A549 (cell line): ENCODE data around the gene CYGB. TPM values are rescaled to one million over a fixed set of nuclear protein-coding genes. Genes with fewer than 3 reads are reported as not detected.
A peak's percentile ranks its signal among the peaks of the same experiment; 100 is the strongest.
"Not testable (repeated sequence)": the region's sequence is repeated elsewhere in the genome, so short reads cannot be mapped to it uniquely, and the experiment has no call there.

Source experiments
- ATAC-seq, 2 experiments: fragments of 200-7000 bp in 1 of 2; fragments of >200 bp in 1 of 2; cut with Nextera tagmentation in 1 of 2; cut with Tn5 transposase in 1 of 2; 3 replicates each; pipeline versions ENCODE4 v1.8.0 to v1.9.1; 2018 to 2020; ENCODE audit warnings: mild to moderate bottlenecking in 1 of 2, moderate library complexity in 1 of 2
- CTCF ChIA-PET: fragments of 300-600 bp; sonication (Branson Sonifier 250); formaldehyde crosslinking; extraction: SDS; loops from one replicate; lab custom pipeline; 2021; ENCODE audit warnings: antibody characterized with exemption, inconsistent platforms; lab: Yijun Ruan, JAX
- POLR2A ChIA-PET: fragments of 350-600 bp; formaldehyde crosslinking; extraction: SDS; loops from one replicate; lab custom pipeline; 2021; ENCODE audit warnings: antibody characterized with exemption, inconsistent platforms; lab: Yijun Ruan, JAX
- DNase-seq, 2 experiments: peaks; one replicate each; pipeline versions ENCODE4 v3.0.0 to v3.0.0-alpha.2; 2011 to 2016; ENCODE audit warnings: low read depth in 1 of 2, low spot score in 1 of 2
- FAIRE-seq: peaks from 2 replicates; lab custom pipeline; 2011; peaks lifted over from hg19 to GRCh38; lab: Jason Lieb, UNC
- H3K27ac ChIP-seq, 2 experiments: fragments of >200 bp; sonication (Bioruptor Twin); formaldehyde crosslinking; 3 replicates each; pipeline ENCODE4 v1.5.1; 2016 to 2017
- H3K4me1 ChIP-seq: fragments of >200 bp; sonication (Bioruptor Twin); formaldehyde crosslinking; 3 replicates; pipeline ENCODE4 v1.6.1; 2016
- H3K4me2 ChIP-seq: fragments of >200 bp; sonication (Bioruptor Twin); formaldehyde crosslinking; 3 replicates; pipeline ENCODE4 v1.6.1; 2016
- H3K4me3 ChIP-seq: fragments of >200 bp; sonication (Bioruptor Twin); formaldehyde crosslinking; 3 replicates; pipeline ENCODE4 v1.5.1; 2016
- H3K9me3 ChIP-seq: fragments of >200 bp; sonication (Bioruptor Twin); formaldehyde crosslinking; 3 replicates; pipeline ENCODE4 v1.6.1; 2016
- CHD4 ChIP-seq: fragments of 200-600 bp; sonication (generic); IDR thresholded peaks from 2 replicates; pipeline ENCODE4 v1.6.1; 2016; ENCODE audit warnings: antibody characterized with exemption, mild to moderate bottlenecking, borderline replicate concordance
- GATA3 ChIP-seq: IDR thresholded peaks from 2 replicates; pipeline ENCODE4 v1.6.1; 2012; ENCODE audit warnings: borderline replicate concordance
- HDAC2 ChIP-seq: fragments of 200-600 bp; sonication (generic); IDR thresholded peaks from 2 replicates; pipeline ENCODE4 v1.6.1; 2016
- MAFK ChIP-seq: fragments of 450-650 bp; IDR thresholded peaks from 2 replicates; pipeline ENCODE4 v1.6.1; 2014; ENCODE audit not compliant: partially characterized antibody
- MAZ ChIP-seq: fragments of 150-350 bp; IDR thresholded peaks from 2 replicates; pipeline ENCODE4 v1.6.1; 2014; ENCODE audit warnings: antibody characterized with exemption, low read depth, low read length, borderline replicate concordance
- RAD21 ChIP-seq, 2 experiments: fragments of >200 bp in 1 of 2; sonication (Bioruptor Twin) in 1 of 2; formaldehyde crosslinking in 1 of 2; IDR thresholded peaks in 1 of 2; conservative IDR thresholded peaks in 1 of 2; 2 replicates in 1 of 2; 3 replicates in 1 of 2; pipeline ENCODE4 v1.6.1; 2012 to 2018; ENCODE audit warnings: inconsistent platforms in 1 of 2
- SMC3 ChIP-seq: fragments of >200 bp; sonication (Bioruptor Twin); formaldehyde crosslinking; IDR thresholded peaks from 3 replicates; pipeline ENCODE4 v1.6.1; 2018; ENCODE audit warnings: inconsistent platforms
- ZFP36 ChIP-seq: fragments of 450-650 bp; IDR thresholded peaks from 2 replicates; pipeline ENCODE4 v1.6.1; 2014; ENCODE audit warnings: borderline replicate concordance; ENCODE audit not compliant: partially characterized antibody
- WGBS: methylation state at CpG from one replicate; pipeline ENCODE4 v1.1.6; 2017; ENCODE audit errors: missing lambda C conversion rate; 5-methylcytosine and 5-hydroxymethylcytosine counted together
- polyA plus RNA-seq, 4 experiments: library from polyadenylated mRNA; depleted of rRNA in 3 of 4; stranded (reverse); fragments of >200 nt; fragmentation: RNase III in 1 of 4; extraction: RNeasy Plus Mini Kit Qiagen cat#74134 plus additional on column Dnase treatment in 1 of 4; gene quantifications; 2 replicates in 3 of 4; 3 replicates in 1 of 4; pipeline ENCODE4 v1.2.3, GENCODE V29; 2011 to 2017
- TF ChIP-seq, protein P1 (sequence below): IDR thresholded peaks from 2 replicates; pipeline ENCODE4 v1.6.1; 2012
- TF ChIP-seq, protein P2 (sequence below): fragments of >200 bp; sonication (Bioruptor Twin); formaldehyde crosslinking; IDR thresholded peaks from 3 replicates; pipeline ENCODE4 v1.5.1; 2016

CYGB gene
- polyA plus RNA-seq, 2 of the 4 experiments (the other 2 are of a cell fraction) = 1.1 TPM

DNA sequence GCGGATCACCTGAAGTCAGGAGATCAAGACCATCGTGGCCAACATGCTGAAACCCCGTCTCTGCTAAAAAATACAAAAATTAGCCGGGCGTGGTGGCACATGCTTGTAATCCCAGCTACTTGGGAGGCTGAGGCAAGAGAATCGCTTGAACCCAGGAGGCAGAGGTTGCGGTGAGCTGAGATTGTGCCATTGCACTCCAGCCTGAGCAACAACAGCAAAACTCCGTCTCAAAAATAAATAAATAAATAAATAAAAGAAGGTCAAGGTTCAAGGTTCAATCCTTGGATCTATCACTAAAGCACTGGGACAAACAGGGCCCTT is 12.0 kb downstream of the CYGB start:
- H3K4me3 ChIP-seq, H3K9me3 ChIP-seq, POLR2A ChIA-PET, ATAC-seq, H3K4me2 ChIP-seq, DNase-seq, FAIRE-seq: not testable (repeated sequence)
- H3K4me1 ChIP-seq = peaks cover 33% of the 10 kb centered on the region
- WGBS = 88% methylated on average over 8 of the region's 8 CpGs
- CTCF ChIA-PET = interaction anchor here (1.0 to 64.5 kb wide), 9 partner anchors 13 to 193 kb away, joined by 3 to 1994 read pairs (median 185); partner anchors contain the start of genes AANAT, CYGB, JMJD6 and METTL23
- peak overlapping the region in 1 of 2 experiments; percentile 69; a peak in 1 of 6 replicates for H3K27ac ChIP-seq

DNA sequence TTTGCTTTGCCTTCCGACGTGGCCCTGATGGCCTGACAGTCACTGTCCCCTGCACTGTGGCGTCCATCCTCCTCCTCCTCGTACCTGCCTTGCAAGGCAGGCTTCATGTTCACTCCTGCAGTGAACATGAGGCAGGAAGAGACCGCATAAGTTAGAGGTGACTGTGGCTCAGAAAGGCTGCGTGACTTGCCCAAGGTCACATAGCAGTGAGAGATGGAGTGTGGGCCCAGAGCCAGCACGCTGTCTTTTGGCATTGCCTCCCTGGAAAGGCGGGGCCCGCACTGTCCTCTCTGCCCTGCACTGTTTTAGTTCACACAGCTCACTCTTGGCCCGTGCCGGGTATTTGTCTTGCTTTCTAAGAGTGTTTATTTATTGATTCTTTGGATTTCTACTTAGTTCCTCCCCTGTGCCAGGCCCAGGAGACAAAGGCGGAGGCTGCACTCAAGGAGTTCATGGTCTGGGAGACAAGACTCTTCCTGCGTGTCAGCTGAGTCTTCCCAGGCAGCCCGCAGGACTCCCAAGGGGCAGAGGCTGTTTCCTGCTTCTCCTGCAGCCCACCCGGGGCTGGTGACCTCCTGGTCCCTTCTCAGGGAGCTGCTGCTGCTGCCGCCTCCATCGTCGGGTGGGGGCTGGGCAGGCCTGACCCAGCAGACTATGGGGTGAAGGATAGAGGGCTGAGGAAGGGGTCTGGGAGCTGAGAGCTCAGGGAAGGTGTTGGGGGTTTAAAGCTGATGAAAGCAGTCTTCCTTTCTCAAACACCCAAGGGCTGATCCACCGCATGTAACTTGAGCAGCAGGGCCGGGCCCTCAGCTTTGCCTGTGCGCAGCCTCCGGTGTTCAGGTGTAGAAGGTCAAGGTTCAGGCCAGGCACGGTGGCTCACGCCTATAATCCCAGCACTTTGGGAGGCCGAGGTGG is 12.7 kb downstream of the CYGB start:
- H3K4me1 ChIP-seq = peaks cover 29% of the 10 kb centered on the region
- POLR2A ChIA-PET = no interaction called here
- TF ChIP-seq ZFP36 = peak; percentile 5
- TF ChIP-seq, protein P1, sequence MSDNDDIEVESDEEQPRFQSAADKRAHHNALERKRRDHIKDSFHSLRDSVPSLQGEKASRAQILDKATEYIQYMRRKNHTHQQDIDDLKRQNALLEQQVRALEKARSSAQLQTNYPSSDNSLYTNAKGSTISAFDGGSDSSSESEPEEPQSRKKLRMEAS = 0 out of 2 replicates have a peak, but pooled peaks have one; percentile 35
- TF ChIP-seq CHD4 = no peak
- TF ChIP-seq GATA3 = 0 out of 2 replicates have a peak, but pooled peaks have one; percentile 20
- H3K27ac ChIP-seq = peak overlapping the region; percentile 42 to 69; a peak in 4 of 6 replicates
- ATAC-seq (peak; percentile 51 to 62; a peak in 5 of 6 replicates), DNase-seq (peak in 1 of 2 experiments; percentile 61), FAIRE-seq (no peak)
- CTCF ChIA-PET = interaction anchor here (1.0 to 64.5 kb wide), 19 partner anchors 14 to 193 kb away, joined by 3 to 1994 read pairs (median 24); partner anchors contain the start of genes AANAT, CYGB, JMJD6 and METTL23
- 54% methylated on average over 25 of the region's 25 CpGs for WGBS
- no peak overlapping the region for H3K4me3 ChIP-seq
- H3K4me2 ChIP-seq = peak overlapping the region; percentile 27
- no peaks in the 10 kb centered on the region for H3K9me3 ChIP-seq

DNA sequence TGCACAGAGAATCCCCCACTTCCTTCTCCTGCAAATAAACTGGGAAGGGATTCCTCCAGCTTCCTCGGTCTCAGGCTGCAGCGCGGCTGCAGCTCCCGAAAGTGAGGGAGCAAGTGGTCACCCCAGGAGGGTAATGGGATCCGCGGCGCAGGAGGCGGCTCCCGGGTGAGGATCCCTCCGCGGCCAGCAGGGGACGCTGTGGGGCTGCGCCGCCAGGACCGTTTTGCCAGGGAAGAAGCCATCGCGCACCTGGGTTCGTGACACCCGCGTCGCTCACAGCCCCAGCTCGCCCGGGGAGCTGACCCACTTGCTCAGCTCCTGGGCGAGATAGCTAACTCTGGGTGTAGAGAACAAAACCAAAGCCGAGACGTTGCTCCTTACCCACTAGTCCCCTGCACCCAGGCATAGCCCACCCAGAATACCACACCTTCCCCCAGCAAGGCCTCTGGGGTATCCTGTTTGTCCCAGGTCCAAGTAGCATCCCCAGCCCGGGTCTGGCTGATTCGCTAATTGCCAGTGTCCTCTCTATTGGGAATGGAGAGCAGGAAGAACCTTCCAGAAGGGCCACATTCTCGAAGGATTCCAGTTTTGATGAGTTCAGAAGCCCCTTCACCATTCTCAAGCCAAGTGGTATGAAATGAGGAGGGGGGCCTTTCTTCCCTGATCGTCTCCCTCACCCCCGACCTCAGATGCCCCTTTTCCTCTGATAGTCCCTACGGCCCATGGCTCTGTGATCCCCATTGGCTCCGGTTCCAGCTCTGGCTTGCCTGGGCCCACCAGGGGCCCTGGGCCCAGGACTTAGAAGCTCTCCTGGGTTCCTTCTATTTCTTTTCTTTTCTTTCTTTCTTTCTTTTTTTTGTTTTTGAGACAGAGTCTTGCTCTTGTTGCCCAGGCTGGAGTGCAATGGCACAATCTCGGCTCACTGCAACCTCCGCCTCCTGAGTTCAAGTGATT is 14.1 kb downstream of the CYGB start:
- POLR2A ChIA-PET = no interaction called here
- Histone ChIP-seq H3K4me1 (peaks cover 20% of the 10 kb centered on the region), H3K9me3 (no peaks in the 10 kb centered on the region), H3K4me2 (peak overlapping the region; percentile 74)
- CTCF ChIA-PET = interaction anchor here (0.5 to 64.5 kb wide), 78 partner anchors 13 to 578 kb away, joined by 3 to 1994 read pairs (median 5); partner anchors contain the start of genes AANAT, CYGB, JMJD6 and METTL23
- TF ChIP-seq MAZ (0 out of 2 replicates have a peak, but pooled peaks have one; percentile 40), MAFK (no peak), SMC3 (peak; percentile 98), HDAC2 (no peak), RAD21 (conservative IDR thresholded peaks at IDR 0.05 in 1 of 2, IDR thresholded peaks at IDR 0.05 in 1 of 2) (peak; percentile 97 to 99)
- TF ChIP-seq, protein P2, sequence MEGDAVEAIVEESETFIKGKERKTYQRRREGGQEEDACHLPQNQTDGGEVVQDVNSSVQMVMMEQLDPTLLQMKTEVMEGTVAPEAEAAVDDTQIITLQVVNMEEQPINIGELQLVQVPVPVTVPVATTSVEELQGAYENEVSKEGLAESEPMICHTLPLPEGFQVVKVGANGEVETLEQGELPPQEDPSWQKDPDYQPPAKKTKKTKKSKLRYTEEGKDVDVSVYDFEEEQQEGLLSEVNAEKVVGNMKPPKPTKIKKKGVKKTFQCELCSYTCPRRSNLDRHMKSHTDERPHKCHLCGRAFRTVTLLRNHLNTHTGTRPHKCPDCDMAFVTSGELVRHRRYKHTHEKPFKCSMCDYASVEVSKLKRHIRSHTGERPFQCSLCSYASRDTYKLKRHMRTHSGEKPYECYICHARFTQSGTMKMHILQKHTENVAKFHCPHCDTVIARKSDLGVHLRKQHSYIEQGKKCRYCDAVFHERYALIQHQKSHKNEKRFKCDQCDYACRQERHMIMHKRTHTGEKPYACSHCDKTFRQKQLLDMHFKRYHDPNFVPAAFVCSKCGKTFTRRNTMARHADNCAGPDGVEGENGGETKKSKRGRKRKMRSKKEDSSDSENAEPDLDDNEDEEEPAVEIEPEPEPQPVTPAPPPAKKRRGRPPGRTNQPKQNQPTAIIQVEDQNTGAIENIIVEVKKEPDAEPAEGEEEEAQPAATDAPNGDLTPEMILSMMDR = peak; percentile 100
- TF ChIP-seq, protein P1 = peak; percentile 41; the same call in 1 of the 2 replicates
- TF ChIP-seq, all 56 proteins: peak for 5
- FAIRE-seq (no peak), DNase-seq (peak; percentile 75 to 93), ATAC-seq (peak; percentile 79 to 88)
- Histone ChIP-seq H3K27ac (peak overlapping the region in 1 of 2 experiments; percentile 47; a peak in 1 of 6 replicates), H3K4me3 (no peak overlapping the region)
- 16% methylated on average over 35 of the region's 35 CpGs for WGBS

DNA sequence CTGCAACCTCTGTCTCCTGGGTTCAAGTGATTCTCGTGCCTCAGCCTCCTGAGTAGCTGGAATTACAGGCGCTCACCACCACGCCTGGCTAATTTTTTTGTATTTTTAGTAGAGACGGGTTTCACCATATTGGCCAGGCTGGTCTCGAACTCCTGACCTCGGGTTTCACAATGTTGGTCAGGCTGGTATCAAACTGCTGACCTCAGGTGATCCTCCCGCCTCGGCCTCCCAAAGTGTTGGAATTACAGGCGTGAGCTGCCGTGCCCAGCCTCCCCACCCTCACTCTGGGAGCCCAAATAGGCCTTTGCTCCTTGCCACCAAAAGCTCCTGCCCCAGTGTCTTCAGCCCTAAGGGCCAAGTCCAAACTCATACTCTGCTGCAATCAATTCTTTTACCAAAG is 15.8 kb downstream of the CYGB start:
- ChIA-PET CTCF (interaction anchor here (0.8 to 64.5 kb wide), 18 partner anchors 11 to 546 kb away, joined by 3 to 1994 read pairs (median 28); partner anchors contain the start of genes AANAT, CYGB, JMJD6 and METTL23), POLR2A (interaction anchor here (0.6 kb wide), 1 partner anchor 18 kb away, joined by 6 read pairs; no protein-coding TSS in a partner anchor)
- peak; percentile 13 for TF ChIP-seq MAFK
- H3K9me3 ChIP-seq, ATAC-seq, H3K4me3 ChIP-seq, H3K4me2 ChIP-seq, DNase-seq, H3K27ac ChIP-seq, FAIRE-seq: not testable (repeated sequence)
- WGBS = 80% methylated on average over 10 of the region's 10 CpGs
- peaks cover 20% of the 10 kb centered on the region for H3K4me1 ChIP-seq
